Suprapubic skin (tissue), 4 donors: ENCODE measurements around the gene MRPS33. TPM values are rescaled to one million over a fixed set of nuclear protein-coding genes. Genes with fewer than 3 reads are reported as not detected.

Source experiments
- DNase-seq, 2 donors: peaks; one replicate each; pipeline ENCODE4 v3.0.0-alpha.2; 2019; ENCODE audit warnings: low spot score in 2 of 2
- H3K27ac ChIP-seq: fragments of 200-600 bp; sonication (generic); one replicate; pipeline ENCODE4 v1.5.1; 2019
- H3K27me3 ChIP-seq: fragments of 200-600 bp; sonication (generic); one replicate; pipeline ENCODE4 v1.5.1; 2019
- H3K36me3 ChIP-seq: fragments of 200-600 bp; sonication (generic); one replicate; pipeline ENCODE4 v1.5.1; 2019
- H3K4me1 ChIP-seq: fragments of 200-600 bp; sonication (generic); one replicate; pipeline ENCODE4 v1.5.1; 2019
- H3K4me3 ChIP-seq: fragments of 200-600 bp; sonication (generic); one replicate; pipeline ENCODE4 v1.5.1; 2019; ENCODE audit warnings: mild to moderate bottlenecking
- H3K9me3 ChIP-seq: fragments of 200-600 bp; sonication (generic); one replicate; pipeline ENCODE4 v1.5.1; 2019
- EP300 ChIP-seq: sonication (generic); formaldehyde crosslinking; IDR thresholded peaks from one replicate; pipeline ENCODE4 v1.6.1; 2017; ENCODE audit warnings: antibody characterized with exemption
- POLR2A ChIP-seq, 2 donors: fragments of 450-650 bp; IDR thresholded peaks; one replicate each; pipeline ENCODE4 v1.6.1; 2017; ENCODE audit warnings: antibody characterized with exemption in 2 of 2, mild to moderate bottlenecking in 2 of 2, moderate library complexity in 2 of 2
- POLR2AphosphoS5 ChIP-seq, 3 donors: sonication (generic); formaldehyde crosslinking; IDR thresholded peaks; one replicate each; pipeline ENCODE4 v1.6.1; 2017; ENCODE audit warnings: antibody characterized with exemption in 3 of 3
- WGBS: methylation state at CpG from one replicate; pipeline ENCODE4 v1.1.5; 2018; 5-methylcytosine and 5-hydroxymethylcytosine counted together
- total RNA-seq, 4 donors: library from RNA; depleted of rRNA; stranded (reverse); fragments of >200 nt; gene quantifications; one replicate each; pipeline ENCODE4 v1.1.0, GENCODE V29; 2016
- TF ChIP-seq, protein P1 (sequence below), 2 donors: fragments of 200-600 bp in 1 of 2; fragments of 450-650 bp in 1 of 2; sonication (generic) in 1 of 2; IDR thresholded peaks; one replicate each; pipeline ENCODE4 v1.5.1; 2016 to 2019; ENCODE audit warnings: antibody characterized with exemption in 2 of 2, mild to moderate bottlenecking in 1 of 2, moderate library complexity in 1 of 2

The MRPS33 gene
- total RNA-seq, 4 donors from 2014 or later: 11.2 to 32.0 (median 12.7) TPM

DNA sequence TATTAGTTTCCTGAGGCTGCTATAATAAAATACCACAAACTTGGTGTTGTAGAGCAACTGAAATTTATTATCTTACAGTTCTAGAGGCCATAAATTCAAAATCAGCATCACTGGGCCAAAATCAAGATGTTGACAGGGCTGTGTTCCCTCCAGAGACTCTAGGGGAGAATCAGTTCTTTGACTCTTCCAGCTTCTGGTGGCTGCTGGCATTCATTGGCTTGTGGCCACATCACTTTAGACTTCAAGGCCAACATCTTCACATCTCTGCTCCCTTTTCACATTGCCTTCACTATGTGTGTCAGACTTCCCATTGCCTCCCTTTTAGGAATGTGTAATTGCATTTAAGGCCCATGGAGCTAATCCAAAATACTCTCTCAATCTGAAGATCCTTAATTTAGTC, 1.6 kb upstream of the MRPS33 start:
- no peak overlapping the region for H3K4me3 ChIP-seq
- peaks cover 24% of the 10 kb centered on the region for H3K4me1 ChIP-seq
- no peak for DNase-seq
- no peaks in the 10 kb centered on the region for H3K9me3 ChIP-seq
- H3K36me3 ChIP-seq: no peaks in the 10 kb centered on the region
- H3K27ac ChIP-seq: no peak overlapping the region
- peaks cover 10% of the 10 kb centered on the region for H3K27me3 ChIP-seq
- no peak for TF ChIP-seq POLR2A (IDR thresholded peaks at IDR 0.05)
- TF ChIP-seq, protein P1, sequence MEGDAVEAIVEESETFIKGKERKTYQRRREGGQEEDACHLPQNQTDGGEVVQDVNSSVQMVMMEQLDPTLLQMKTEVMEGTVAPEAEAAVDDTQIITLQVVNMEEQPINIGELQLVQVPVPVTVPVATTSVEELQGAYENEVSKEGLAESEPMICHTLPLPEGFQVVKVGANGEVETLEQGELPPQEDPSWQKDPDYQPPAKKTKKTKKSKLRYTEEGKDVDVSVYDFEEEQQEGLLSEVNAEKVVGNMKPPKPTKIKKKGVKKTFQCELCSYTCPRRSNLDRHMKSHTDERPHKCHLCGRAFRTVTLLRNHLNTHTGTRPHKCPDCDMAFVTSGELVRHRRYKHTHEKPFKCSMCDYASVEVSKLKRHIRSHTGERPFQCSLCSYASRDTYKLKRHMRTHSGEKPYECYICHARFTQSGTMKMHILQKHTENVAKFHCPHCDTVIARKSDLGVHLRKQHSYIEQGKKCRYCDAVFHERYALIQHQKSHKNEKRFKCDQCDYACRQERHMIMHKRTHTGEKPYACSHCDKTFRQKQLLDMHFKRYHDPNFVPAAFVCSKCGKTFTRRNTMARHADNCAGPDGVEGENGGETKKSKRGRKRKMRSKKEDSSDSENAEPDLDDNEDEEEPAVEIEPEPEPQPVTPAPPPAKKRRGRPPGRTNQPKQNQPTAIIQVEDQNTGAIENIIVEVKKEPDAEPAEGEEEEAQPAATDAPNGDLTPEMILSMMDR (IDR thresholded peaks at IDR 0.05): no peak
- TF ChIP-seq POLR2AphosphoS5 (IDR thresholded peaks at IDR 0.05): no peak
- no peak for TF ChIP-seq EP300

DNA sequence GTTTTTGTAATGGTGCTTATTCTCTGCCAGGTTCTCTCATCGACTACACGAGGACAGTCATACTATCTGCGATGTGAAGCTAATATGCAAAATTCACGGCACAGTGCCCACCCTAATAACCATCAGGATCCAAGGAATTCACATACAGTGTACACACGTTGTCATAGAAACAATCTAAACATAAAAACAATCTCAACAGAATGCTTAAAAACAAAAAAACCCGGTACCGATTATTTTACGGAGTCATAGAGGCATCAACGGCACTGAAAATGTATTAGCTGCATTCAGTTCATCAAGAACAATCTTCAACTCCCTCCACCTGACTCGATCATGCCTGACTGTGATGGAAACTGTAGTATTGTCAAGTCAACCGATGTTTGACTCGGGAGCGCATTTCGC, 628 bp downstream of the MRPS33 start:
- peak overlapping the region; percentile 64 for H3K4me3 ChIP-seq
- DNase-seq: no peak
- H3K9me3 ChIP-seq: no peaks in the 10 kb centered on the region
- H3K27me3 ChIP-seq: peaks cover under 1% of the 10 kb centered on the region
- H3K36me3 ChIP-seq: peaks cover 4% of the 10 kb centered on the region
- TF ChIP-seq EP300: no peak
- no peak for TF ChIP-seq POLR2A (IDR thresholded peaks at IDR 0.05)
- TF ChIP-seq, protein P1 (IDR thresholded peaks at IDR 0.05): no peak
- TF ChIP-seq POLR2AphosphoS5 (IDR thresholded peaks at IDR 0.05): no peak
- H3K27ac ChIP-seq: peak overlapping the region; percentile 84
- peaks cover 24% of the 10 kb centered on the region for H3K4me1 ChIP-seq
- 2% methylated on average over 14 of the region's 14 CpGs for WGBS

DNA sequence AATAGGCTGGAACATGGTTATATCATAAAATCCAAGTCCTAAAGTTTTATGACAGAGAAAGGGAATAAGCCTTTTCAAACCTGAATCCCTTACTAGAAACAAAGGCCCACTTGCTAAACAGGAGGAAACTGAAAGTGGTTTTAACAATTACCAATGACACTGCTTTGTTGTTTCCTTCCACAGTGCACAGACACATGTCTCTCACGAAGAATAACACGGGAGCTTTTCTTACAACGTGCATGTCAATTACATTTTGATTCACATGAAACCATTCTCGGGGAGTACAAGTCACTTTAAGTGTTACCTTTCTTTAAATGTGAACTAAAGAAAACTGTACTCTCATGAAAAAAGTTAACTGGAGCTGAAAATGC, 1.4 kb downstream of the MRPS33 start:
- peaks cover 24% of the 10 kb centered on the region for H3K4me1 ChIP-seq
- peaks cover 7% of the 10 kb centered on the region for H3K36me3 ChIP-seq
- DNase-seq: no peak
- no peaks in the 10 kb centered on the region for H3K27me3 ChIP-seq
- TF ChIP-seq POLR2AphosphoS5 (IDR thresholded peaks at IDR 0.05): no peak
- TF ChIP-seq, protein P1 (IDR thresholded peaks at IDR 0.05): no peak
- 65% methylated on average over 4 of the region's 4 CpGs for WGBS
- H3K4me3 ChIP-seq: no peak overlapping the region
- no peak overlapping the region for H3K27ac ChIP-seq
- H3K9me3 ChIP-seq: no peaks in the 10 kb centered on the region

DNA sequence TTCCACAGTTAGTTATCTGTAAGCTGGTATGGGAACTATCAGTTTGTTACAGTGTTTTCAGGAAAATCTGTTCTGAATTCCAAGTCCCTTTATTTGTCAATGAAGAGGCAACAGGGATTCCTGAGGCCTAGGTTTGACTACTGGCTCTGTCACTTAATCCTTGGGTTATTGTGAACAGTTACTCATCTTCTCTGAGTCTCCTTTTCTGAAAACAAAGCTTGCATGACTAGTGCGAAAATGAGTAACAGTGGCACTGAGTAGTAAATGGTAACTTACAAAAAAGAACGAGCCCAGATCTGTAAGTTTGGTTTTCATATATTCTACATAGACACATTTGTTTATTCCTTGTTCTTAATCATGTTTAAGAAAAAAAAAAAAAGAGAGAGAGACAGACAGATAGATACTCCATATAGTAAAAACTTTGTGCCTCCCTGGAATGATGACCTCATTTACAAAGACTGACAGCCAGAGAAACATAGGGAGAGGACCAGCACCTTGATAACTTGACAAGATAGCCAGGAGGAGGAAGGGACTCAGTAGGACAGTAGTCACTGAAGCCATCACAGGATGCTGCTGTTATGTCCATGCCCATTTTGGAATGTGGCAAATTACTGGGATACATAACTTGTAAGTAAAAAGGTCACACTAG, 1.9 kb downstream of the MRPS33 start:
- Histone ChIP-seq H3K9me3 (no peaks in the 10 kb centered on the region), H3K36me3 (peaks cover 12% of the 10 kb centered on the region), H3K4me1 (peaks cover 24% of the 10 kb centered on the region), H3K27ac (no peak overlapping the region), H3K27me3 (no peaks in the 10 kb centered on the region), H3K4me3 (no peak overlapping the region)
- DNase-seq: no peak
- WGBS: 77% methylated on average over 2 of the region's 2 CpGs
- TF ChIP-seq EP300: no peak
- TF ChIP-seq, protein P1 (IDR thresholded peaks at IDR 0.05): no peak
- no peak for TF ChIP-seq POLR2A (IDR thresholded peaks at IDR 0.05)
- no peak for TF ChIP-seq POLR2AphosphoS5 (IDR thresholded peaks at IDR 0.05)

DNA sequence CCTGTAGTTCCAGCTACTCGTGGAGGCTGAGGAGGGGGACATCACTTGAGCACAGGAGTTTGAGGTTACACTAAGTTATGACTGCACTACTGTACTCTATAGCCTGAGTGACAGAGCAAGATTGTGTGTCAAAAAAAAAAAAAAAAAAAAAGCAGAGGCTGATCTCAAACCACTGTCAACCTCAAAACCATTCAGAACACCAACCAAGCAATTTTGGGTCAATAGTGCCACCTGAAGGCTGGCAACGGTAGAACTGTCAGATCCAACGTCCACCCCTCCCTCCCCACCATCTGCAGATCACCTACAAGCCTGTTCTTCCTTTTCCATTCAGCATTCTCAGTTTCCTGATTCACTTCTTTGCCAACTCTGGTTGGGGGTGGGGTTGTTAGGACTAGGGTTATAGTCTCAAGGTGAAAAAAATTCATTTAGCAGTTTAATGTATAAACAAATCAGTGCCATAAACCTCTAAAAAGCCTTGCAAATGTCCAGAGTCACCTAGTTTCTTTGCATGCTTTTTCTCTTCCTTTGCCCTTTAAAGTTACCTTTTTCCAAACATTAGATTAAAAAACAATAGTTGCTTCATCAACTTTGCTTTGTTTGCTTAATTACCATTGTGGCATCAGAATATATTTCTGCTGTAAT, 2.6 kb downstream of the MRPS33 start:
- Histone ChIP-seq H3K36me3 (peaks cover 19% of the 10 kb centered on the region), H3K27ac (no peak overlapping the region)

More for the DNA sequence above, 2.6 kb downstream of the MRPS33 start:
- H3K4me3 ChIP-seq: no peak overlapping the region
- 22% methylated on average over 3 of the region's 3 CpGs for WGBS
- peaks cover 24% of the 10 kb centered on the region for H3K4me1 ChIP-seq
- H3K27me3 ChIP-seq: no peaks in the 10 kb centered on the region
- TF ChIP-seq POLR2A (IDR thresholded peaks at IDR 0.05): no peak
- TF ChIP-seq, protein P1 (IDR thresholded peaks at IDR 0.05): peak; percentile 20 to 36
- H3K9me3 ChIP-seq: no peaks in the 10 kb centered on the region
- DNase-seq: peak in 1 of 2 donors; percentile 64
